Activated CD4-positive, alpha-beta T cell treated with anti-CD3 and anti-CD28 coated beads, Interleukin-2, Interleukin-4, amounts not matched to agents 100 ng/mL and 50 ng/mL, durations not matched to agents 16 hours and 8 hours (primary cell): ENCODE results near the gene SUPT6H.
"Not testable (repeated sequence)": the region's sequence is repeated elsewhere in the genome, so short reads cannot be mapped to it uniquely, and the experiment has no call there.

ENCODE experiments used
- DNase-seq: peaks from one replicate; pipeline ENCODE4 v3.0.0-alpha.2; 2020; ENCODE audit warnings: low spot score

Gene SUPT6H

GRCh38 chr17:28648698-28649097 lies 13.3 kb upstream of the SUPT6H start:
- DNase-seq: no peak

- no peak for DNase-seq
Measured at GRCh38 chr17:28655160-28655559, 6.8 kb upstream of the SUPT6H start.

- DNase-seq: no peak
Measured at GRCh38 chr17:28657756-28658155, 4.2 kb upstream of the SUPT6H start.

- not testable (repeated sequence) for DNase-seq
Measured at GRCh38 chr17:28658342-28658741, 3.7 kb upstream of the SUPT6H start.

GRCh38 chr17:28658766-28659496 lies 3.1 kb upstream of the SUPT6H start:
- not testable (repeated sequence) for DNase-seq

GRCh38 chr17:28659497-28659881 lies 2.5 kb upstream of the SUPT6H start:
- DNase-seq: not testable (repeated sequence)

- DNase-seq: no peak
Measured at GRCh38 chr17:28662527-28662829, 473 bp downstream of the SUPT6H start.

- DNase-seq: no peak
Measured at GRCh38 chr17:28663723-28664122, 1.7 kb downstream of the SUPT6H start.

GRCh38 chr17:28665994-28666393 lies 4.0 kb downstream of the SUPT6H start:
- DNase-seq: no peak

- DNase-seq: no peak
Measured at GRCh38 chr17:28667870-28668269, 5.9 kb downstream of the SUPT6H start.

- no peak for DNase-seq
Measured at GRCh38 chr17:28669918-28670317, 7.9 kb downstream of the SUPT6H start.

- DNase-seq: no peak
Measured at GRCh38 chr17:28675490-28675889, 13.5 kb downstream of the SUPT6H start.

- no peak for DNase-seq
Measured at GRCh38 chr17:28675980-28676379, 14.0 kb downstream of the SUPT6H start.

GRCh38 chr17:28682655-28683054 lies 20.6 kb downstream of the SUPT6H start:
- DNase-seq: no peak

- DNase-seq: no peak
Measured at GRCh38 chr17:28684963-28685362, 23.0 kb downstream of the SUPT6H start.

- no peak for DNase-seq
Measured at GRCh38 chr17:28685366-28685765, 23.4 kb downstream of the SUPT6H start.

GRCh38 chr17:28686296-28686695 lies 24.3 kb downstream of the SUPT6H start:
- DNase-seq: no peak

GRCh38 chr17:28688481-28688880 lies 26.5 kb downstream of the SUPT6H start:
- no peak for DNase-seq

- DNase-seq: no peak
Measured at GRCh38 chr17:28689011-28689410, 27.0 kb downstream of the SUPT6H start.

- DNase-seq: no peak
Measured at GRCh38 chr17:28693869-28694268, 31.9 kb downstream of the SUPT6H start.

GRCh38 chr17:28698253-28698941 lies 36.4 kb downstream of the SUPT6H start:
- no peak for DNase-seq

GRCh38 chr17:28700278-28700677 lies 38.3 kb downstream of the SUPT6H start:
- DNase-seq: no peak

- DNase-seq: no peak
Measured at GRCh38 chr17:28700830-28701492, 39.0 kb downstream of the SUPT6H start.
